Stimulated activated CD8-positive, alpha-beta memory T cell treated with anti-CD3 and anti-CD28 coated beads, Interleukin-4, amount 100 ng/mL, for 24 hours (primary cell): ENCODE data around the gene XPNPEP2.
"Not testable (repeated sequence)": the region's sequence is repeated elsewhere in the genome, so short reads cannot be mapped to it uniquely, and the experiment has no call there.

Experiments used
- DNase-seq: peaks from one replicate; pipeline ENCODE4 v3.0.0-alpha.2; 2020; ENCODE audit warnings: low read depth

XPNPEP2 gene

GRCh38 chrX:129719931-129720530, 18.7 kb upstream of the XPNPEP2 start:
- DNase-seq: no peak

- DNase-seq: no peak
Observed at GRCh38 chrX:129720741-129721140, 18.0 kb upstream of the XPNPEP2 start.

GRCh38 chrX:129721414-129721813, 17.4 kb upstream of the XPNPEP2 start:
- no peak for DNase-seq

GRCh38 chrX:129721870-129722269, 16.9 kb upstream of the XPNPEP2 start:
- DNase-seq: no peak

- no peak for DNase-seq
Observed at GRCh38 chrX:129723511-129723910, 15.3 kb upstream of the XPNPEP2 start.

- DNase-seq: no peak
Observed at GRCh38 chrX:129724754-129725153, 14.0 kb upstream of the XPNPEP2 start.

GRCh38 chrX:129726307-129727111, 12.3 kb upstream of the XPNPEP2 start:
- peak; percentile 18 for DNase-seq

- DNase-seq: no peak
Observed at GRCh38 chrX:129728061-129728460, 10.7 kb upstream of the XPNPEP2 start.

GRCh38 chrX:129731228-129731627, 7.6 kb upstream of the XPNPEP2 start:
- DNase-seq: no peak

- DNase-seq: no peak
Observed at GRCh38 chrX:129732857-129733256, 5.9 kb upstream of the XPNPEP2 start.

- DNase-seq: no peak
Observed at GRCh38 chrX:129733335-129733734, 5.4 kb upstream of the XPNPEP2 start.

GRCh38 chrX:129736491-129736890, 2.3 kb upstream of the XPNPEP2 start:
- no peak for DNase-seq

- DNase-seq: no peak
Observed at GRCh38 chrX:129737916-129738315, 863 bp upstream of the XPNPEP2 start.

- no peak for DNase-seq
Observed at GRCh38 chrX:129739578-129739977, 799 bp downstream of the XPNPEP2 start.

GRCh38 chrX:129741880-129742758, 3.3 kb downstream of the XPNPEP2 start:
- no peak for DNase-seq

- DNase-seq: not testable (repeated sequence)
Observed at GRCh38 chrX:129742759-129743152, 4.0 kb downstream of the XPNPEP2 start.

GRCh38 chrX:129743821-129744220, 5.0 kb downstream of the XPNPEP2 start:
- no peak for DNase-seq

- DNase-seq: no peak
Observed at GRCh38 chrX:129744861-129745321, 6.1 kb downstream of the XPNPEP2 start.

GRCh38 chrX:129746557-129747470, 8.0 kb downstream of the XPNPEP2 start:
- DNase-seq: no peak

GRCh38 chrX:129747533-129747932, 8.8 kb downstream of the XPNPEP2 start:
- DNase-seq: no peak

- DNase-seq: no peak
Observed at GRCh38 chrX:129748305-129748704, 9.5 kb downstream of the XPNPEP2 start.

GRCh38 chrX:129749069-129749468, 10.3 kb downstream of the XPNPEP2 start:
- DNase-seq: no peak
